Coronary artery (tissue), 2 donors: Measurements from ENCODE around the gene SMIM10L1.

Source experiments
- DNase-seq: peaks from one replicate; pipeline ENCODE4 v3.0.0-alpha.2; 2017; ENCODE audit warnings: low spot score
- H3K27ac ChIP-seq, 2 donors: fragments of 200-600 bp; sonication (generic); one replicate each; pipeline ENCODE4 v1.5.1; 2016 to 2019
- H3K4me3 ChIP-seq: fragments of 200-600 bp; sonication (generic); 2 replicates; pipeline ENCODE4 v1.5.1; 2016; ENCODE audit warnings: mild to moderate bottlenecking, moderate library complexity
- CTCF ChIP-seq: fragments of 200-600 bp; sonication (generic); IDR thresholded peaks from one replicate; pipeline ENCODE4 v1.5.1; 2019; ENCODE audit warnings: antibody characterized with exemption

Gene SMIM10L1

GRCh38 chr12:11143352-11143751 is 27.6 kb upstream of the SMIM10L1 start:
- H3K4me3 ChIP-seq, result no peak overlapping the region
- TF ChIP-seq CTCF, result no peak
- H3K27ac ChIP-seq, result no peak overlapping the region
- no peak for DNase-seq

GRCh38 chr12:11144297-11144696 is 26.7 kb upstream of the SMIM10L1 start:
- H3K27ac ChIP-seq, result no peak overlapping the region
- H3K4me3 ChIP-seq, result no peak overlapping the region
- DNase-seq, result no peak
- TF ChIP-seq CTCF, result no peak

GRCh38 chr12:11147420-11147819 is 23.6 kb upstream of the SMIM10L1 start:
- no peak overlapping the region for H3K4me3 ChIP-seq
- TF ChIP-seq CTCF, result no peak
- DNase-seq, result no peak
- H3K27ac ChIP-seq, result no peak overlapping the region

GRCh38 chr12:11150832-11151231 is 20.2 kb upstream of the SMIM10L1 start:
- H3K4me3 ChIP-seq, result no peak overlapping the region
- no peak overlapping the region for H3K27ac ChIP-seq
- no peak for TF ChIP-seq CTCF
- DNase-seq, result no peak

- no peak for DNase-seq
- no peak overlapping the region for H3K4me3 ChIP-seq
- no peak for TF ChIP-seq CTCF
- H3K27ac ChIP-seq, result no peak overlapping the region
Observed at GRCh38 chr12:11152725-11153124, 18.3 kb upstream of the SMIM10L1 start.

GRCh38 chr12:11154400-11154925 is 16.5 kb upstream of the SMIM10L1 start:
- Histone ChIP-seq H3K4me3 (no peak overlapping the region), H3K27ac (no peak overlapping the region)
- DNase-seq, result no peak
- no peak for TF ChIP-seq CTCF

- no peak for TF ChIP-seq CTCF
- DNase-seq, result no peak
- H3K4me3 ChIP-seq, result no peak overlapping the region
- H3K27ac ChIP-seq, result no peak overlapping the region
Observed at GRCh38 chr12:11158885-11159444, 12.0 kb upstream of the SMIM10L1 start.
